H1 (cell line): Measurements from ENCODE around the gene CCDC28A. TPM values are rescaled to one million over a fixed set of nuclear protein-coding genes. Genes with fewer than 3 reads are reported as not detected.

Experiments
- CTCF ChIA-PET: fragments of 300-600 bp; sonication (Branson Sonifier 250); formaldehyde crosslinking; loops from one replicate; lab custom pipeline; 2021; ENCODE audit not compliant: partially characterized antibody; lab: Charles Lee
- POLR2A ChIA-PET: fragments of 300-600 bp; sonication (Branson Sonifier 250); formaldehyde crosslinking; loops from one replicate; lab custom pipeline; 2021; ENCODE audit warnings: inconsistent platforms; ENCODE audit not compliant: partially characterized antibody; lab: Charles Lee
- DNase-seq, 2 experiments: peaks; one replicate each; pipeline versions ENCODE4 v3.0.0 to v3.0.0-alpha.2; 2010 to 2022; ENCODE audit warnings: low spot score in 2 of 2, low read depth in 1 of 2, mixed read lengths in 1 of 2
- FAIRE-seq: peaks from 2 replicates; lab custom pipeline; 2011; peaks lifted over from hg19 to GRCh38; lab: Jason Lieb, UNC
- H2AFZ ChIP-seq: 2 replicates; pipeline ENCODE4 v1.8.1; 2012; ENCODE audit warnings: low read length, inconsistent platforms
- H2AK5ac ChIP-seq: 2 replicates; pipeline ENCODE4 v1.6.1; 2013; ENCODE audit warnings: low read depth, low read length
- H2BK120ac ChIP-seq: replicated peaks from 2 replicates; pipeline ENCODE3; 2013; ENCODE audit warnings: low read depth, low read length, inconsistent platforms
- H2BK12ac ChIP-seq: 2 replicates; pipeline ENCODE4 v1.6.1; 2013; ENCODE audit warnings: low read depth, low read length
- H2BK15ac ChIP-seq: 2 replicates; pipeline ENCODE4 v1.6.1; 2013; ENCODE audit warnings: low read length
- H2BK20ac ChIP-seq: 2 replicates; pipeline ENCODE4 v1.6.1; 2013; ENCODE audit warnings: low read length
- H2BK5ac ChIP-seq: 2 replicates; pipeline ENCODE4 v1.6.1; 2013; ENCODE audit warnings: low read depth, low read length
- H3K14ac ChIP-seq: 2 replicates; pipeline ENCODE4 v1.6.1; 2013; ENCODE audit warnings: inconsistent platforms; ENCODE audit not compliant: insufficient read length
- H3K18ac ChIP-seq: 2 replicates; pipeline ENCODE4 v1.6.1; 2013; ENCODE audit warnings: low read length; ENCODE audit errors: extremely low read depth
- H3K23ac ChIP-seq: 2 replicates; pipeline ENCODE4 v1.6.1; 2013; ENCODE audit warnings: inconsistent platforms; ENCODE audit not compliant: insufficient read length
- H3K23me2 ChIP-seq: 2 replicates; pipeline ENCODE4 v1.6.1; 2013; ENCODE audit warnings: low read depth, low read length
- H3K27ac ChIP-seq: 2 replicates; pipeline ENCODE4 v1.6.1; 2011; ENCODE audit warnings: low read depth, low read length, inconsistent platforms
- H3K27me3 ChIP-seq, 4 experiments: replicated peaks in 1 of 4; 1 replicate in 1 of 4; 2 replicates in 3 of 4; pipeline versions ENCODE4 v1.6.1 to v1.8.1; 2011 to 2013; ENCODE audit warnings: low read length in 3 of 4, mild to moderate bottlenecking in 3 of 4, inconsistent platforms in 2 of 4, mixed read lengths in 2 of 4, moderate library complexity in 1 of 4; ENCODE audit not compliant: control insufficient read depth in 3 of 4, insufficient read depth in 3 of 4; ENCODE audit errors: extremely low read depth in 1 of 4
- H3K36me3 ChIP-seq, 4 experiments: 2 replicates each; pipeline versions ENCODE4 v1.6.1 to v1.8.1; 2011 to 2013; ENCODE audit warnings: mild to moderate bottlenecking in 4 of 4, low read length in 3 of 4, moderate library complexity in 2 of 4, control low read depth in 1 of 4, inconsistent platforms in 1 of 4; ENCODE audit not compliant: insufficient read depth in 4 of 4, control insufficient read depth in 2 of 4
- H3K4ac ChIP-seq: replicated peaks from 2 replicates; pipeline ENCODE3; 2013; ENCODE audit warnings: low read length, low read depth, mixed read lengths, inconsistent platforms; ENCODE audit not compliant: insufficient read length
- H3K4me1 ChIP-seq, 4 experiments: replicated peaks in 1 of 4; 1 replicate in 1 of 4; 2 replicates in 3 of 4; pipeline versions ENCODE4 v1.6.1 to v1.8.1; 2011 to 2013; ENCODE audit warnings: low read length in 3 of 4, inconsistent platforms in 2 of 4, mixed read lengths in 1 of 4; ENCODE audit not compliant: insufficient read depth in 4 of 4, control insufficient read depth in 3 of 4
- H3K4me2 ChIP-seq, 2 experiments: 2 replicates each; pipeline versions ENCODE4 v1.6.1 to v1.8.1; 2011 to 2013; ENCODE audit warnings: low read depth in 2 of 2, low read length in 2 of 2, control low read depth in 1 of 2, inconsistent platforms in 1 of 2, mild to moderate bottlenecking in 1 of 2; ENCODE audit not compliant: insufficient read depth in 1 of 2
- H3K4me3 ChIP-seq, 4 experiments: fragments of 200-600, 300-600 bp in 1 of 4; sonication (generic), shearing (Covaris generic), sonication (Bioruptor Twin) in 1 of 4; 2 replicates each; pipeline versions ENCODE4 v1.5.1 to v1.8.1; 2011 to 2016; ENCODE audit warnings: low read length in 4 of 4, low read depth in 3 of 4, control low read depth in 2 of 4, inconsistent platforms in 2 of 4, mild to moderate bottlenecking in 2 of 4, mixed read lengths in 1 of 4, moderate library complexity in 1 of 4; ENCODE audit not compliant: insufficient read depth in 2 of 4; ENCODE audit errors: extremely low read depth in 1 of 4
- H3K56ac ChIP-seq: replicated peaks from 2 replicates; pipeline ENCODE3; 2013; ENCODE audit warnings: low read depth, mild to moderate bottlenecking, mixed read lengths, low read length, inconsistent platforms; ENCODE audit not compliant: insufficient read length
- H3K79me1 ChIP-seq: 2 replicates; pipeline ENCODE4 v1.6.1; 2013; ENCODE audit warnings: low read depth, low read length, control low read depth
- H3K79me2 ChIP-seq, 2 experiments: 2 replicates each; pipeline versions ENCODE4 v1.6.1 to v1.8.1; 2012 to 2013; ENCODE audit warnings: low read length in 2 of 2, mild to moderate bottlenecking in 2 of 2, inconsistent platforms in 1 of 2; ENCODE audit not compliant: insufficient read depth in 2 of 2, control insufficient read depth in 1 of 2
- H3K9ac ChIP-seq, 4 experiments: replicated peaks in 1 of 4; 1 replicate in 1 of 4; 2 replicates in 3 of 4; pipeline versions ENCODE4 v1.6.1 to v1.8.1; 2011 to 2013; ENCODE audit warnings: low read depth in 3 of 4, low read length in 3 of 4, control low read depth in 2 of 4, mild to moderate bottlenecking in 2 of 4, moderate library complexity in 2 of 4, inconsistent platforms in 1 of 4; ENCODE audit errors: extremely low read depth in 1 of 4
- H3K9me3 ChIP-seq, 2 experiments: 2 replicates each; pipeline versions ENCODE4 v1.6.1 to v1.8.1; 2012 to 2013; ENCODE audit warnings: mild to moderate bottlenecking in 2 of 2, moderate library complexity in 2 of 2, control low read depth in 1 of 2, inconsistent platforms in 1 of 2, low read depth in 1 of 2, low read length in 1 of 2, mixed read lengths in 1 of 2; ENCODE audit not compliant: insufficient read depth in 2 of 2
- H4K20me1 ChIP-seq, 2 experiments: replicated peaks in 1 of 2; 2 replicates each; pipeline versions ENCODE3 to v1.8.1; 2011 to 2013; ENCODE audit warnings: inconsistent platforms in 2 of 2, low read length in 2 of 2, mild to moderate bottlenecking in 1 of 2; ENCODE audit not compliant: insufficient read depth in 2 of 2, control insufficient read depth in 1 of 2
- H4K5ac ChIP-seq: 2 replicates; pipeline ENCODE4 v1.6.1; 2013; ENCODE audit warnings: low read length, low read depth, mixed read lengths, inconsistent platforms; ENCODE audit not compliant: insufficient read length
- H4K8ac ChIP-seq: 2 replicates; pipeline ENCODE4 v1.8.0; 2013; ENCODE audit warnings: mild to moderate bottlenecking, moderate library complexity, low read length, inconsistent platforms; ENCODE audit not compliant: insufficient read depth; ENCODE audit errors: extremely low read depth
- H4K91ac ChIP-seq: replicated peaks from 2 replicates; pipeline ENCODE3; 2013; ENCODE audit warnings: low read length, mixed read lengths, inconsistent platforms; ENCODE audit not compliant: insufficient read length
- ASH2L ChIP-seq: fragments of 200-600, 300-600 bp; sonication (generic); IDR thresholded peaks from one replicate; pipeline ENCODE4 v1.7.1; 2017; ENCODE audit warnings: low read length
- CTCF ChIP-seq, 3 experiments: IDR thresholded peaks; 1 replicate in 2 of 3; 2 replicates in 1 of 3; pipeline versions ENCODE4 v1.5.1 to v1.6.1; 2011; ENCODE audit warnings: low read length in 3 of 3, mild to moderate bottlenecking in 3 of 3, inconsistent platforms in 2 of 3, low read depth in 1 of 3, moderate library complexity in 1 of 3; ENCODE audit not compliant: insufficient read depth in 1 of 3; ENCODE audit errors: control extremely low read depth in 1 of 3
- EZH2 ChIP-seq: fragments of 200-600 bp; sonication (generic); IDR thresholded peaks from 2 replicates; pipeline ENCODE4 v1.7.1; 2012; ENCODE audit warnings: low read depth, mild to moderate bottlenecking, moderate library complexity, low read length, inconsistent platforms; ENCODE audit not compliant: severe bottlenecking
- GTF2F1 ChIP-seq: IDR thresholded peaks from 2 replicates; pipeline ENCODE4 v1.6.1; 2012; ENCODE audit warnings: low read depth, low read length, improper control_type of control experiment, borderline replicate concordance
- RAD21 ChIP-seq, 2 experiments: IDR thresholded peaks in 1 of 2; conservative IDR thresholded peaks in 1 of 2; 2 replicates each; pipeline ENCODE4 v1.6.1; 2011; ENCODE audit warnings: low read depth in 2 of 2, low read length in 2 of 2, improper control_type of control experiment in 1 of 2, inconsistent platforms in 1 of 2, mild to moderate bottlenecking in 1 of 2, moderate library complexity in 1 of 2
- SP2 ChIP-seq: IDR thresholded peaks from 2 replicates; pipeline ENCODE4 v1.6.1; 2012; ENCODE audit warnings: mild to moderate bottlenecking, low read length, inconsistent platforms
- SUZ12 ChIP-seq: fragments of 200-600 bp; sonication (generic); IDR thresholded peaks from 2 replicates; pipeline ENCODE4 v1.6.1; 2012; ENCODE audit warnings: mild to moderate bottlenecking, inconsistent platforms, low read length, moderate library complexity, mixed read lengths
- WGBS, 2 experiments: shearing (Covaris generic) in 1 of 2; methylation state at CpG; one replicate each; pipeline versions ENCODE4 v1.1.6 to v1.1.7; 2013 to 2015; ENCODE audit warnings: low lambda C conversion rate in 2 of 2, mixed read lengths in 2 of 2, inconsistent platforms in 1 of 2, low coverage in 1 of 2, missing lambda C conversion rate in 1 of 2; ENCODE audit not compliant: insufficient replicate concordance in 2 of 2, insufficient coverage in 1 of 2, insufficient read length in 1 of 2; ENCODE audit errors: extremely low coverage in 1 of 2, missing lambda C conversion rate in 1 of 2; 5-methylcytosine and 5-hydroxymethylcytosine counted together
- polyA plus RNA-seq, 7 experiments: library from polyadenylated mRNA; depleted of rRNA in 3 of 7; stranded (reverse) in 5 of 7; unstranded in 2 of 7; fragments of >200 nt in 5 of 7; fragments of 200-250 nt in 2 of 7; gene quantifications; 1 replicate in 5 of 7; 2 replicates in 1 of 7; 4 replicates in 1 of 7; pipeline versions ENCODE4 v1.2.1 to v1.2.3, GENCODE V29; 2011 to 2013; ENCODE audit warnings: missing spikeins in 2 of 7, mixed read lengths in 2 of 7
- total RNA-seq: library from RNA; stranded (reverse); fragmentation: NEBNext Ultra II Directional; extraction: Animal tissue kit (Norgen Biotek cat#: 25700); gene quantifications from 2 replicates; pipeline ENCODE4 v1.2.1, GENCODE V29; 2021

The CCDC28A gene
- total and polyA plus RNA-seq, 2 of the 8 experiments (the other 6 are each of a cell fraction or from before 2014, with no cell fraction given), result 9.6 to 12.1 TPM

GRCh38 chr6:138815797-138816528, 42.4 kb downstream of the CCDC28A start:
- H2BK12ac ChIP-seq, result no peak overlapping the region
- no peak overlapping the region for H3K27ac ChIP-seq
- no peak overlapping the region; the same call in 1 of the 2 replicates for H2AFZ ChIP-seq
- DNase-seq, result no peak
- no peak overlapping the region for H3K14ac ChIP-seq
- TF ChIP-seq CTCF (IDR thresholded peaks at IDR 0.05; ENCODE audit: control extremely low read depth in 1 of 3, insufficient read depth in 1 of 3, low read depth in 1 of 3, low read length in 3 of 3) (peak in 2 of 3 experiments; percentile 55 to 68; a peak in 2 of 4 replicates), SP2 (no peak), SUZ12 (no peak), RAD21 (IDR thresholded peaks at IDR 0.05 in 1 of 2, conservative IDR thresholded peaks at IDR 0.05 in 1 of 2; ENCODE audit: low read depth in 2 of 2, low read length in 2 of 2) (peak; percentile 84 to 87), EZH2 (no peak), ASH2L (no peak), GTF2F1 (no peak)
- H3K4me2 ChIP-seq, result no peak overlapping the region
- H2BK120ac ChIP-seq, result no peak overlapping the region
- H2BK5ac ChIP-seq, result no peak overlapping the region
- FAIRE-seq, result peak; percentile 71
- WGBS, 2 experiments, result 62% methylated on average over 4 of the region's 4 CpGs; no CpG with 5 or more reads in 1 of the 2 experiments
- CTCF ChIA-PET, result interaction anchor here (0.6 to 2.0 kb wide), 25 partner anchors 10 to 545 kb away, joined by 3 to 13 read pairs (median 3); no protein-coding TSS in a partner anchor
- no peaks in the 10 kb centered on the region; the same call in 1 of the 2 replicates for H3K23me2 ChIP-seq
- H3K18ac ChIP-seq, result no peak overlapping the region
- H3K23ac ChIP-seq, result no peak overlapping the region
- H3K9me3 ChIP-seq, result no peaks in the 10 kb centered on the region
- H4K20me1 ChIP-seq, result no peaks in the 10 kb centered on the region
- no peak overlapping the region for H4K8ac ChIP-seq
- H3K79me2 ChIP-seq, result no peaks in the 10 kb centered on the region
- POLR2A ChIA-PET, result interaction anchor here (0.6 to 1.3 kb wide), 7 partner anchors 10 to 546 kb away, joined by 3 to 6 read pairs (median 3); no protein-coding TSS in a partner anchor
- H3K27me3 ChIP-seq, result no peaks in the 10 kb centered on the region; a peak in 1 of 7 replicates
- H4K5ac ChIP-seq, result no peak overlapping the region
- no peak overlapping the region for H3K9ac ChIP-seq
- H3K4me1 ChIP-seq, result peaks cover 0 to 6% (median 3%) of the 10 kb centered on the region in 4 experiments; a peak in 4 of 7 replicates
- H2AK5ac ChIP-seq, result no peak overlapping the region
- H3K4me3 ChIP-seq, result no peak overlapping the region
- no peak overlapping the region for H3K4ac ChIP-seq
- H2BK20ac ChIP-seq, result no peak overlapping the region
- H3K36me3 ChIP-seq, result no peaks in the 10 kb centered on the region
- no peaks in the 10 kb centered on the region for H3K79me1 ChIP-seq
- H4K91ac ChIP-seq, result no peak overlapping the region
- no peak overlapping the region for H2BK15ac ChIP-seq
- no peak overlapping the region for H3K56ac ChIP-seq
